GM12891 (cell line): ENCODE results near the gene USP17L27.
"Not testable (repeated sequence)": the region's sequence is repeated elsewhere in the genome, so short reads cannot be mapped to it uniquely, and the experiment has no call there.

ENCODE experiments used
- PAX5 ChIP-seq: IDR thresholded peaks from 2 replicates; pipeline ENCODE4 v1.6.1; 2011; ENCODE audit warnings: low read length, moderate library complexity, mild to moderate bottlenecking; ENCODE audit not compliant: insufficient read depth, severe bottlenecking
- POLR2A ChIP-seq: IDR thresholded peaks from 2 replicates; pipeline ENCODE4 v1.6.1; 2011; ENCODE audit warnings: low read depth, low read length, control low read depth
- POLR2AphosphoS5 ChIP-seq: IDR thresholded peaks from 2 replicates; pipeline ENCODE4 v1.6.1; 2011; ENCODE audit warnings: low read depth, low read length, control low read depth
- POU2F2 ChIP-seq: IDR thresholded peaks from 2 replicates; pipeline ENCODE4 v1.6.1; 2011; ENCODE audit warnings: low read depth, mild to moderate bottlenecking, control low read depth, low read length, moderate library complexity
- SPI1 ChIP-seq: IDR thresholded peaks from 2 replicates; pipeline ENCODE4 v1.6.1; 2011; ENCODE audit warnings: low read depth, low read length, control low read depth
- TAF1 ChIP-seq: IDR thresholded peaks from 2 replicates; pipeline ENCODE4 v1.6.1; 2011; ENCODE audit warnings: low read depth, low read length, control low read depth

GRCh38 chr4:9329611-9330010 is 14.3 kb upstream of the USP17L27 start, which contains the start of gene USP17L25:
- not testable (repeated sequence) for TF ChIP-seq POLR2A, POLR2AphosphoS5, TAF1, PAX5, SPI1, POU2F2
